GM12878 (cell line): ENCODE data around the gene MITF. TPM values are rescaled to one million over a fixed set of nuclear protein-coding genes. Genes with fewer than 3 reads are reported as not detected.

Experiments used
- ATAC-seq: fragments of 200-7000 bp; cut with Tn5 transposase; 3 replicates; pipeline ENCODE4 v1.9.1; 2020; ENCODE audit warnings: mild to moderate bottlenecking, moderate library complexity
- BruUV-seq: library from RNA; stranded (reverse); fragments of 400-500 nt; replicated peaks from 2 replicates; lab custom pipeline; 2021; lab: Mats Ljungman, UMichigan
- CTCF ChIA-PET: fragments of 300-600 bp; sonication (Branson Sonifier 250); formaldehyde crosslinking; extraction: SDS; loops from one replicate; lab custom pipeline; 2021; ENCODE audit warnings: inconsistent platforms; lab: Yijun Ruan, JAX
- POLR2A ChIA-PET: fragments of 350-600 bp; formaldehyde crosslinking; extraction: SDS; loops from one replicate; lab custom pipeline; 2021; ENCODE audit warnings: inconsistent platforms; lab: Charles Lee
- RAD21 ChIA-PET: fragments of 300-600 bp; sonication (Branson Sonifier 250); formaldehyde crosslinking; loops from one replicate; lab custom pipeline; 2023; ENCODE audit warnings: antibody characterized with exemption; ENCODE audit not compliant: unreplicated experiment; lab: Charles Lee
- SMC1A ChIA-PET: fragments of 300-600 bp; sonication (Branson Sonifier 250); formaldehyde crosslinking; loops from one replicate; lab custom pipeline; 2023; ENCODE audit not compliant: unreplicated experiment, uncharacterized antibody; lab: Charles Lee
- DNase-seq: peaks from one replicate; pipeline ENCODE4 v3.0.0-alpha.2; 2011; ENCODE audit warnings: low read depth, low spot score
- FAIRE-seq: peaks from 3 replicates; lab custom pipeline; 2011; peaks lifted over from hg19 to GRCh38; lab: Jason Lieb, UNC
- H2AFZ ChIP-seq: 2 replicates; pipeline ENCODE4 v1.6.0; 2011; ENCODE audit warnings: low read depth, low read length, control low read depth; ENCODE audit not compliant: control insufficient read depth
- H3K27ac ChIP-seq: 2 replicates; pipeline ENCODE4 v1.5.1; 2011; ENCODE audit warnings: control low read depth; ENCODE audit not compliant: control insufficient read depth, insufficient read depth
- H3K27me3 ChIP-seq, 2 experiments: replicated peaks in 1 of 2; 2 replicates each; pipeline versions ENCODE4 v1.6.0 to v1.6.1; 2011; ENCODE audit warnings: low read length in 1 of 2; ENCODE audit not compliant: control insufficient read depth in 2 of 2, insufficient read depth in 2 of 2
- H3K36me3 ChIP-seq, 2 experiments: 2 replicates each; pipeline ENCODE4 v1.5.1; 2011; ENCODE audit warnings: low read length in 1 of 2; ENCODE audit not compliant: control insufficient read depth in 2 of 2, insufficient read depth in 2 of 2
- H3K4me1 ChIP-seq: 2 replicates; pipeline ENCODE4 v1.6.1; 2011; ENCODE audit warnings: mild to moderate bottlenecking, low read length, moderate library complexity, mixed read lengths; ENCODE audit not compliant: control insufficient read depth, insufficient read depth
- H3K4me2 ChIP-seq: 2 replicates; pipeline ENCODE4 v1.6.0; 2011; ENCODE audit warnings: control low read depth; ENCODE audit not compliant: control insufficient read depth, insufficient read depth
- H3K4me3 ChIP-seq: fragments of 200-600 bp; sonication (generic); 2 replicates; pipeline ENCODE4 v1.5.1; 2016
- H3K79me2 ChIP-seq: 2 replicates; pipeline ENCODE4 v1.6.0; 2011; ENCODE audit warnings: low read length; ENCODE audit not compliant: control insufficient read depth, insufficient read depth
- H3K9ac ChIP-seq: 2 replicates; pipeline ENCODE4 v1.8.0; 2011; ENCODE audit warnings: low read length, control low read depth, mixed read lengths; ENCODE audit not compliant: control insufficient read depth, insufficient read depth
- H3K9me3 ChIP-seq: replicated peaks from 3 replicates; pipeline ENCODE4 v1.5.1; 2011; ENCODE audit warnings: mild to moderate bottlenecking, low read length; ENCODE audit not compliant: control insufficient read depth, insufficient read depth
- H4K20me1 ChIP-seq: 2 replicates; pipeline ENCODE4 v1.6.0; 2011; ENCODE audit not compliant: control insufficient read depth, insufficient read depth
- BCLAF1 ChIP-seq: fragments of 450-650 bp; IDR thresholded peaks from 2 replicates; pipeline ENCODE4 v1.6.1; 2017; ENCODE audit warnings: antibody characterized with exemption, mild to moderate bottlenecking, moderate library complexity
- IKZF2 ChIP-seq, 2 experiments: fragments of 450-650 bp; IDR thresholded peaks; 2 replicates each; pipeline ENCODE4 v1.6.1; 2017; ENCODE audit warnings: mild to moderate bottlenecking in 2 of 2, moderate library complexity in 2 of 2
- MTA2 ChIP-seq: fragments of 450-650 bp; IDR thresholded peaks from 2 replicates; pipeline ENCODE4 v1.6.1; 2016; ENCODE audit warnings: low read depth, mild to moderate bottlenecking, moderate library complexity
- PBX3 ChIP-seq: IDR thresholded peaks from 2 replicates; pipeline ENCODE4 v1.6.1; 2011; ENCODE audit warnings: mild to moderate bottlenecking, low read depth, low read length, moderate library complexity; ENCODE audit not compliant: insufficient replicate concordance
- RCOR1 ChIP-seq: conservative IDR thresholded peaks from 2 replicates; pipeline ENCODE4 v1.6.1; 2012; ENCODE audit warnings: low read depth, low read length, improper control_type of control experiment
- RELA ChIP-seq: fragments of 450-650 bp; IDR thresholded peaks from 2 replicates; pipeline ENCODE4 v1.8.0; 2014; ENCODE audit warnings: borderline replicate concordance; ENCODE audit not compliant: partially characterized antibody
- RUNX3 ChIP-seq: IDR thresholded peaks from 2 replicates; pipeline ENCODE4 v1.6.1; 2012; ENCODE audit warnings: low read length, inconsistent platforms
- SIX5 ChIP-seq: IDR thresholded peaks from 2 replicates; pipeline ENCODE4 v1.6.1; 2011; ENCODE audit warnings: mild to moderate bottlenecking, low read depth, low read length, moderate library complexity; ENCODE audit not compliant: severe bottlenecking
- ZBTB33 ChIP-seq: fragments of 450-650 bp; IDR thresholded peaks from 2 replicates; pipeline ENCODE4 v1.6.1; 2017; ENCODE audit warnings: mild to moderate bottlenecking
- ZNF207 ChIP-seq: fragments of 450-650 bp; IDR thresholded peaks from 2 replicates; pipeline ENCODE4 v1.6.1; 2014; ENCODE audit warnings: antibody characterized with exemption, mild to moderate bottlenecking, borderline replicate concordance
- ZNF24 ChIP-seq: fragments of 450-650 bp; IDR thresholded peaks from 2 replicates; pipeline ENCODE4 v1.6.1; 2017; ENCODE audit warnings: antibody characterized with exemption, mild to moderate bottlenecking
- WGBS: methylation state at CpG from one replicate; pipeline ENCODE4 v1.1.6; 2016; ENCODE audit warnings: low lambda C conversion rate; ENCODE audit not compliant: insufficient replicate concordance, insufficient coverage; ENCODE audit errors: missing lambda C conversion rate; 5-methylcytosine and 5-hydroxymethylcytosine counted together
- in situ Hi-C: fragments of 300-500 bp; cut with MboI; formaldehyde crosslinking; loops from 9 replicates; pipeline ENCODE4 v1.14.3; 2018; ENCODE audit warnings: mixed read lengths
- intact Hi-C: fragments of 100-400 bp; cut with micrococcal nuclease; formaldehyde crosslinking; loops from one replicate; pipeline ENCODE4 v1.14.2; 2022; ENCODE audit not compliant: unreplicated experiment
- polyA plus RNA-seq, 11 experiments: library from polyadenylated mRNA; depleted of rRNA in 4 of 11; unstranded in 6 of 11; stranded (reverse) in 5 of 11; fragments of >200 nt; fragmentation: Nextera tagmentation in 4 of 11; fragmentation: Illumina TruSeq in 1 of 11; extraction: Ambion mirVana in 4 of 11; extraction: Trizol in 1 of 11; gene quantifications; 1 replicate in 1 of 11; 2 replicates in 10 of 11; pipeline versions ENCODE4 v1.2.1 to v1.2.3, GENCODE V29; 2011 to 2016; ENCODE audit warnings: inconsistent platforms in 2 of 11, missing spikeins in 2 of 11, low read depth in 1 of 11
- total RNA-seq, 4 experiments: library from RNA; depleted of rRNA in 3 of 4; stranded (reverse); fragments of >200 nt in 3 of 4; fragmentation: Illumina TruSeq in 1 of 4; extraction: Trizol in 1 of 4; gene quantifications; 2 replicates each; pipeline versions ENCODE4 v1.2.1 to v1.2.3, GENCODE V29; 2013 to 2021

MITF gene
- total and polyA plus RNA-seq, 10 of the 15 experiments (the other 5 are each of a cell fraction or from before 2014, with no cell fraction given): under 0.01 to 0.90 (median 0.06) TPM; not detected in 3

- TF ChIP-seq IKZF2 (IDR thresholded peaks at IDR 0.05): no peak
- no peak for TF ChIP-seq RCOR1
- no peak for TF ChIP-seq BCLAF1
- no peak for TF ChIP-seq SIX5
- TF ChIP-seq ZNF207: no peak
- no peak for TF ChIP-seq RUNX3
Observed at GRCh38 chr3:69830147-69830546, 90.9 kb downstream of the MITF start (continued).

GRCh38 chr3:69831737-69832136 is 92.5 kb downstream of the MITF start:
- no peak overlapping the region for H3K9ac ChIP-seq
- SMC1A ChIA-PET: no interaction called here
- no peak overlapping the region for H2AFZ ChIP-seq
- CTCF ChIA-PET: no interaction called here
- H3K4me3 ChIP-seq: no peak overlapping the region
- no peak for ATAC-seq
- WGBS: 31% methylated on average over 5 of the region's 5 CpGs
- no peak overlapping the region for H3K4me2 ChIP-seq
- no peaks in the 10 kb centered on the region for H3K4me1 ChIP-seq
- in situ Hi-C loops: no loop called here
- POLR2A ChIA-PET: no interaction called here
- no peak for TF ChIP-seq PBX3
- TF ChIP-seq ZBTB33: no peak
- no peak for TF ChIP-seq ZNF24
- no peak for TF ChIP-seq RELA
- no peak for TF ChIP-seq MTA2
- TF ChIP-seq, all 136 proteins: peak for 0
- no peak for DNase-seq
- intact Hi-C loops: no loop called here
- Histone ChIP-seq H3K27me3 (no peaks in the 10 kb centered on the region), H4K20me1 (no peaks in the 10 kb centered on the region), H3K79me2 (no peaks in the 10 kb centered on the region), H3K9me3 (no peaks in the 10 kb centered on the region), H3K27ac (no peak overlapping the region), H3K36me3 (no peaks in the 10 kb centered on the region)
- BruUV-seq: no TSS peak
- no peak for FAIRE-seq
- RAD21 ChIA-PET: no interaction called here
